ENCODE data around the gene CLK3.
"Not testable (repeated sequence)": the region's sequence is repeated elsewhere in the genome, so short reads cannot be mapped to it uniquely, and the experiment has no call there.

CLK3 gene

DNA sequence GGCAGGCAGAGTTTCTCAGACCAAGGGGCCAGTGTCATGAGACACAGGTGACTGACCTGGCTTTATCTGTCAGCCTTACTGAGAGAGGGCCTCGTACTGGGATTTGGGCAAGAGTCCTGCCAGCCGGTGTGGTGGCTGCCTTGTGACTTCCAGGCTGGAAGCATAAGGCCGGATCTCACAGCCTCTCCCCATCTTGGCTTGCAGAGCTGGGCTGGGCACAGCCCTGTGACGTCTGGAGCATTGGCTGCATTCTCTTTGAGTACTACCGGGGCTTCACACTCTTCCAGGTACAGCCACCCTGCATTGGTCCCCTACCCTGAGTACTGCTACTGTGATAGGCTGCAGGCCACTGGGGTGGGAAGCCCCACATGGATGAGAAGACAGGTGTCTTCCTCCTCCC is 12.1 kb downstream of the CLK3 start:
- Histone ChIP-seq H2BK5ac (ENCODE audit: low read length) (no peak overlapping the region), H3K27me3 (ENCODE audit: insufficient read depth, low read length, poor library complexity) (no peaks in the 10 kb centered on the region), H3K27ac (ENCODE audit: low read depth, low read length) (no peak overlapping the region), H3K36me3 (ENCODE audit: control insufficient read depth, insufficient read depth, low read length) (peaks cover 12% of the 10 kb centered on the region), H3K79me2 (ENCODE audit: control insufficient read depth, insufficient read depth, low read length) (no peaks in the 10 kb centered on the region), H3K18ac (ENCODE audit: low read length) (no peak overlapping the region), H2AK5ac (ENCODE audit: low read length) (no peak overlapping the region), H3K4me1 (ENCODE audit: control insufficient read depth, low read depth, low read length) (no peaks in the 10 kb centered on the region), H3K56ac (ENCODE audit: low read length) (no peak overlapping the region), H3K9ac (ENCODE audit: low read length) (no peak overlapping the region), H3K4ac (ENCODE audit: low read depth, low read length) (no peak overlapping the region), H3K4me3 (ENCODE audit: low read length) (no peak overlapping the region), H2BK120ac (ENCODE audit: low read depth, low read length) (no peak overlapping the region), H3K23ac (ENCODE audit: low read length) (no peak overlapping the region), H4K8ac (ENCODE audit: low read depth, low read length) (no peak overlapping the region), H4K5ac (ENCODE audit: low read length) (no peak overlapping the region), H3K79me1 (ENCODE audit: low read length) (peaks cover 2% of the 10 kb centered on the region), H3K4me2 (ENCODE audit: low read length) (no peak overlapping the region), H2BK15ac (replicated peaks; ENCODE audit: low read depth) (no peak overlapping the region)
- no peak for DNase-seq
- WGBS (ENCODE audit: extremely low coverage, insufficient coverage, low lambda C conversion rate): no CpG with 5 or more reads among the region's 5 CpGs

DNA sequence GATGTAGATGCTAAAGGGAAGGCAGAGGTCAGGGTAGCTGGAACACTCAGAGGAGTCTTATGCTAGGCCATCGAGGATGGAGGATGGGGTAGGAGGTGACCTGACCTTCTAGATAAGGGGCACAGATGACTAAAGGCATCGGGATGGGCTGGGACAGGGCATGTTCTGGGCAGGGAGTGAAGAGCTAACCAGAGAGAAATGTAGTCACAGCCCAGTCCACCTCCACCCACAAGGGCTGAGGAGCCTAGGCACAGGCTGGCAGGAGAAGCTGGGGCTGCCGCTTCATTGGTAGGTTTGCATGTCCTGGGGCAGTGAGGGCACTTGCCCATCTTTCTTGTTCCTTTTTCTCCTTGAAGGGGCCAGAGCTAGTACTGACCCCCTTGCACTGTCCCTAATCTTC is 12.6 kb downstream of the CLK3 start:
- Histone ChIP-seq H3K18ac (ENCODE audit: low read length) (no peak overlapping the region), H3K79me2 (ENCODE audit: control insufficient read depth, insufficient read depth, low read length) (no peaks in the 10 kb centered on the region), H3K4ac (ENCODE audit: low read depth, low read length) (no peak overlapping the region), H3K9ac (ENCODE audit: low read length) (no peak overlapping the region), H3K4me1 (ENCODE audit: control insufficient read depth, low read depth, low read length) (no peaks in the 10 kb centered on the region), H4K5ac (ENCODE audit: low read length) (no peak overlapping the region), H3K36me3 (ENCODE audit: control insufficient read depth, insufficient read depth, low read length) (peaks cover 12% of the 10 kb centered on the region), H4K8ac (ENCODE audit: low read depth, low read length) (no peak overlapping the region), H3K56ac (ENCODE audit: low read length) (no peak overlapping the region), H2AK5ac (ENCODE audit: low read length) (no peak overlapping the region), H3K4me2 (ENCODE audit: low read length) (no peak overlapping the region), H2BK5ac (ENCODE audit: low read length) (no peak overlapping the region), H3K4me3 (ENCODE audit: low read length) (no peak overlapping the region), H3K27me3 (ENCODE audit: insufficient read depth, low read length, poor library complexity) (no peaks in the 10 kb centered on the region), H3K23ac (ENCODE audit: low read length) (no peak overlapping the region), H2BK120ac (ENCODE audit: low read depth, low read length) (no peak overlapping the region), H2BK15ac (replicated peaks; ENCODE audit: low read depth) (no peak overlapping the region), H3K27ac (ENCODE audit: low read depth, low read length) (no peak overlapping the region), H3K79me1 (ENCODE audit: low read length) (no peaks in the 10 kb centered on the region)
- DNase-seq: no peak
- no CpG with 5 or more reads among the region's 3 CpGs for WGBS (ENCODE audit: extremely low coverage, insufficient coverage, low lambda C conversion rate)

DNA sequence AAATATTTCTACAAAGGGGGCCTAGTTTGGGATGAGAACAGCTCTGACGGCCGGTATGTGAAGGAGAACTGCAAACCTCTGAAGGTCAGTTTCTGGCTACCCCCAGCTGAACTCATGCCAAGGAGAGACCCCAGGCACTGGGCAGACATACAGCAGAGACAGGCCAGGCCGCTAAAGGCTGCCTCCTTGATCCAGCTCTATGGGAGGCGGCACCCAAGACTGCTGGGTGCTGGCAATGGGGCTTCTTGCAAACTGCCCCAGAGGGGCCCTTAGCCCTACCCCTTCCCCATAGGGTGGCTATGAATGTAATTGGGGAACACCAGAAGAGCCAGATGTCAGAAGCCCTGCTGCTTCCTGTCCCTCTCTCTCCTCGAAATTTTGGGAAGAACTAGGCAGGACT is 13.3 kb downstream of the CLK3 start:
- H3K23ac ChIP-seq (ENCODE audit: low read length): no peak overlapping the region
- H3K18ac ChIP-seq (ENCODE audit: low read length): no peak overlapping the region
- H2BK15ac ChIP-seq (replicated peaks; ENCODE audit: low read depth): no peak overlapping the region
- DNase-seq: no peak
- no peak overlapping the region for H3K27ac ChIP-seq (ENCODE audit: low read depth, low read length)
- H3K9ac ChIP-seq (ENCODE audit: low read length): no peak overlapping the region
- no peak overlapping the region for H2BK5ac ChIP-seq (ENCODE audit: low read length)
- H3K27me3 ChIP-seq (ENCODE audit: insufficient read depth, low read length, poor library complexity): no peaks in the 10 kb centered on the region
- H3K36me3 ChIP-seq (ENCODE audit: control insufficient read depth, insufficient read depth, low read length): peaks cover 12% of the 10 kb centered on the region
- H3K4me2 ChIP-seq (ENCODE audit: low read length): no peak overlapping the region
- H3K4me3 ChIP-seq (ENCODE audit: low read length): no peak overlapping the region
- H2BK120ac ChIP-seq (ENCODE audit: low read depth, low read length): no peak overlapping the region
- no CpG with 5 or more reads among the region's 5 CpGs for WGBS (ENCODE audit: extremely low coverage, insufficient coverage, low lambda C conversion rate)
- no peaks in the 10 kb centered on the region for H3K4me1 ChIP-seq (ENCODE audit: control insufficient read depth, low read depth, low read length)
- no peak overlapping the region for H3K4ac ChIP-seq (ENCODE audit: low read depth, low read length)
- H3K79me2 ChIP-seq (ENCODE audit: control insufficient read depth, insufficient read depth, low read length): no peaks in the 10 kb centered on the region
- H3K56ac ChIP-seq (ENCODE audit: low read length): no peak overlapping the region
- H3K79me1 ChIP-seq (ENCODE audit: low read length): no peaks in the 10 kb centered on the region
- no peak overlapping the region for H2AK5ac ChIP-seq (ENCODE audit: low read length)
- no peak overlapping the region for H4K5ac ChIP-seq (ENCODE audit: low read length)
- no peak overlapping the region for H4K8ac ChIP-seq (ENCODE audit: low read depth, low read length)

DNA sequence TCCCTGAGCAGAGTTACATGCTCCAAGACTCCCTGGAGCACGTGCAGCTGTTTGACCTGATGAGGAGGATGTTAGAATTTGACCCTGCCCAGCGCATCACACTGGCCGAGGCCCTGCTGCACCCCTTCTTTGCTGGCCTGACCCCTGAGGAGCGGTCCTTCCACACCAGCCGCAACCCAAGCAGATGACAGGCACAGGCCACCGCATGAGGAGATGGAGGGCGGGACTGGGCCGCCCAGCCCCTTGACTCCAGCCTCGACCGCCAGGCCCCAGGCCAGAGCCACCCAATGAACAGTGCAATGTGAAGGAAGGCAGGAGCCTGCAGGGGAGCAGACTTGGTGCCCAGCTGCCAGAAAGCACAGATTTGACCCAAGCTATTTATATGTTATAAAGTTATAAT is 14.1 kb downstream of the CLK3 start:
- H3K18ac ChIP-seq (ENCODE audit: low read length): not testable (repeated sequence)

DNA sequence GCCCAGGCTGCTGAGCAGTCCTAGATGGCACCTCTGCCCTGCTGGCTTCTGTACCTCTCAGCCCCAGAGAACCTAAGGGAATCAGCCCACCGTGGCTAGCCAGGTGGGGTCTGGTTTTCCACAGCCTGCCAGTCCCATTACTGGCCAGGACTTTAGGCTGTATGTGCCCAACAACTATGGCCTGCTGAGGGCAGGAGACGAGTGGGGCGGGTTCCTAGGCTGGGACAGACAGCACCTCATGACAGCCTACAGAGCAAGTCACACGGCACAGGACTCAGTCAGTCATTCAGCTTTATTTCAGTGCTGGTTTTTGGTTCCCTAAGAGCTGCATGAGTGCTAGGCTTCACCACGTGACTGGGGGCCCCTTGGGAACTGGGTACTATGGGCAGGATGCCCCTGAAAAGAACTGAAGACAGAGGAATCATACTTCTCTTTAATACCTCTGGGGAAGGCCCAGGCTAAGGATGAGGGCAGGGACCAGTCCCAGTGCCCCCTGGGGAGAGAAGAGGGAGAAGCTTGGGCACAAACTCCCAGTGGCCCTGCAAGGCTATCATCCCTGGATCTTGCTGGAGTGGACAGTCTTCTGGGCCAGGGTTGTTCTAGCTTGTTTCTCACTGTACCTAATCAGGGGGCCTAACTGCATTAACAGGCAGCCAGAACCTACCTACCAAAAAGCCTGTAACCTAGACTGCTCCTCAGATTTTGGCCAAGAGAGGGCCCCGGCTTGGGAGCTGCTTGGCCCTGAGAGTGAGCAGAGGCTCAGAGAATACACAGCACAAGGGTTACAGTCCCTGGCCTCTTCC is 14.8 kb downstream of the CLK3 start:
- H3K79me1 ChIP-seq (ENCODE audit: low read length): no peaks in the 10 kb centered on the region
- H2AK5ac ChIP-seq (ENCODE audit: low read length): no peak overlapping the region
- H3K4me1 ChIP-seq (ENCODE audit: control insufficient read depth, low read depth, low read length): no peaks in the 10 kb centered on the region
- H3K18ac ChIP-seq (ENCODE audit: low read length): no peak overlapping the region
- no peak overlapping the region for H3K23ac ChIP-seq (ENCODE audit: low read length)
- H3K4me2 ChIP-seq (ENCODE audit: low read length): no peak overlapping the region
- no peak overlapping the region for H3K56ac ChIP-seq (ENCODE audit: low read length)
- no CpG with 5 or more reads among the region's 6 CpGs for WGBS (ENCODE audit: extremely low coverage, insufficient coverage, low lambda C conversion rate)
- no peak overlapping the region for H2BK5ac ChIP-seq (ENCODE audit: low read length)
- no peak overlapping the region for H4K8ac ChIP-seq (ENCODE audit: low read depth, low read length)
- H4K5ac ChIP-seq (ENCODE audit: low read length): no peak overlapping the region
- H3K4ac ChIP-seq (ENCODE audit: low read depth, low read length): no peak overlapping the region
- no peaks in the 10 kb centered on the region for H3K27me3 ChIP-seq (ENCODE audit: insufficient read depth, low read length, poor library complexity)
- H3K79me2 ChIP-seq (ENCODE audit: control insufficient read depth, insufficient read depth, low read length): no peaks in the 10 kb centered on the region
- no peak for DNase-seq
- H3K36me3 ChIP-seq (ENCODE audit: control insufficient read depth, insufficient read depth, low read length): peaks cover 9% of the 10 kb centered on the region
- H3K9ac ChIP-seq (ENCODE audit: low read length): no peak overlapping the region
- H3K27ac ChIP-seq (ENCODE audit: low read depth, low read length): no peak overlapping the region
- H2BK15ac ChIP-seq (replicated peaks; ENCODE audit: low read depth): no peak overlapping the region
- no peak overlapping the region for H3K4me3 ChIP-seq (ENCODE audit: low read length)
- H2BK120ac ChIP-seq (ENCODE audit: low read depth, low read length): no peak overlapping the region

More for the DNA sequence above, 14.1 kb downstream of the CLK3 start:
- not testable (repeated sequence) for H3K4me1 ChIP-seq (ENCODE audit: control insufficient read depth, low read depth, low read length); H2BK5ac ChIP-seq (ENCODE audit: low read length); H3K27ac ChIP-seq (ENCODE audit: low read depth, low read length); H3K79me2 ChIP-seq (ENCODE audit: control insufficient read depth, insufficient read depth, low read length); H4K5ac ChIP-seq (ENCODE audit: low read length); H2BK120ac ChIP-seq (ENCODE audit: low read depth, low read length); H3K23ac ChIP-seq (ENCODE audit: low read length); H2BK15ac ChIP-seq (replicated peaks; ENCODE audit: low read depth); H3K79me1 ChIP-seq (ENCODE audit: low read length); H3K27me3 ChIP-seq (ENCODE audit: insufficient read depth, low read length, poor library complexity); H3K9ac ChIP-seq (ENCODE audit: low read length); H2AK5ac ChIP-seq (ENCODE audit: low read length); H4K8ac ChIP-seq (ENCODE audit: low read depth, low read length); H3K4me3 ChIP-seq (ENCODE audit: low read length); H3K56ac ChIP-seq (ENCODE audit: low read length); DNase-seq; H3K4me2 ChIP-seq (ENCODE audit: low read length); H3K4ac ChIP-seq (ENCODE audit: low read depth, low read length)
- peaks cover 12% of the 10 kb centered on the region for H3K36me3 ChIP-seq (ENCODE audit: control insufficient read depth, insufficient read depth, low read length)
- no CpG with 5 or more reads among the region's 10 CpGs for WGBS (ENCODE audit: extremely low coverage, insufficient coverage, low lambda C conversion rate)

DNA sequence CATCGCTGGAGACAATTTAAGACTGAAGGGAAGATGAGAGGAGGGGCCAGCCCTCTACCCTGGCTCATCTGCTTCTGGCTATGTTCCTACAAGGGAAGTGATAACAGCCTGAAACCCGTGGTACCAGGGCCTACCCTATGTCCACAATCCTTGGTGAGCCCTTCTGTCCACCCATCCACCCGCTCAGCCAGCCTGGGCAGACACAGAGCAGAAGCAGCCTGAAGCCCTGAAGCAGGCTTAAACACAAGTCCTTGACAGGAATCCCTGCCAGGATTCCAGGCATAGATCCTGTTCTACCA is 15.4 kb downstream of the CLK3 start:
- Histone ChIP-seq H2BK120ac (ENCODE audit: low read depth, low read length) (no peak overlapping the region), H3K4me1 (ENCODE audit: control insufficient read depth, low read depth, low read length) (no peaks in the 10 kb centered on the region), H3K79me1 (ENCODE audit: low read length) (no peaks in the 10 kb centered on the region), H2BK15ac (replicated peaks; ENCODE audit: low read depth) (no peak overlapping the region), H3K56ac (ENCODE audit: low read length) (no peak overlapping the region), H3K9ac (ENCODE audit: low read length) (no peak overlapping the region), H3K27ac (ENCODE audit: low read depth, low read length) (no peak overlapping the region), H3K27me3 (ENCODE audit: insufficient read depth, low read length, poor library complexity) (no peaks in the 10 kb centered on the region), H4K8ac (ENCODE audit: low read depth, low read length) (no peak overlapping the region), H4K5ac (ENCODE audit: low read length) (no peak overlapping the region), H2BK5ac (ENCODE audit: low read length) (no peak overlapping the region), H3K23ac (ENCODE audit: low read length) (no peak overlapping the region), H3K18ac (ENCODE audit: low read length) (no peak overlapping the region), H3K79me2 (ENCODE audit: control insufficient read depth, insufficient read depth, low read length) (no peaks in the 10 kb centered on the region), H3K4me2 (ENCODE audit: low read length) (no peak overlapping the region), H3K36me3 (ENCODE audit: control insufficient read depth, insufficient read depth, low read length) (peaks cover 9% of the 10 kb centered on the region), H3K4ac (ENCODE audit: low read depth, low read length) (no peak overlapping the region), H3K4me3 (ENCODE audit: low read length) (no peak overlapping the region), H2AK5ac (ENCODE audit: low read length) (no peak overlapping the region)
- WGBS (ENCODE audit: extremely low coverage, insufficient coverage, low lambda C conversion rate): no CpG with 5 or more reads among the region's 3 CpGs
- DNase-seq: no peak
